HG03575 (cell line): Measurements from ENCODE around the gene KLC1.

ENCODE experiments used
- ATAC-seq: cut with Tn5 transposase; IDR thresholded peaks from one replicate; pipeline ENCODE4 v1.9.1; 2021; ENCODE audit not compliant: unreplicated experiment, insufficient number of reproducible peaks, low FRiP score; ENCODE audit errors: extremely low read depth

Gene KLC1

GRCh38 chr14:103738701-103739451, 109.9 kb downstream of the KLC1 start:
- ATAC-seq = no peak

- ATAC-seq = no peak
Observed at GRCh38 chr14:103739466-103739792, 110.4 kb downstream of the KLC1 start.

GRCh38 chr14:103739793-103740501, 110.9 kb downstream of the KLC1 start:
- no peak for ATAC-seq

- no peak for ATAC-seq
Observed at GRCh38 chr14:103740991-103741689, 112.1 kb downstream of the KLC1 start.

GRCh38 chr14:103741876-103742275, 112.9 kb downstream of the KLC1 start:
- ATAC-seq = no peak

GRCh38 chr14:103742499-103743255, 113.7 kb downstream of the KLC1 start:
- no peak for ATAC-seq

GRCh38 chr14:103743691-103744090, 114.7 kb downstream of the KLC1 start:
- no peak for ATAC-seq

- no peak for ATAC-seq
Observed at GRCh38 chr14:103744621-103745395, 115.8 kb downstream of the KLC1 start.

- ATAC-seq = no peak
Observed at GRCh38 chr14:103745424-103745823, 116.4 kb downstream of the KLC1 start.

GRCh38 chr14:103746701-103747100, 117.7 kb downstream of the KLC1 start:
- no peak for ATAC-seq

GRCh38 chr14:103748534-103748857, 119.5 kb downstream of the KLC1 start:
- no peak for ATAC-seq

GRCh38 chr14:103749452-103749851, 120.4 kb downstream of the KLC1 start:
- ATAC-seq = no peak

- ATAC-seq = no peak
Observed at GRCh38 chr14:103749860-103750259, 120.8 kb downstream of the KLC1 start.
